B cell (primary cell): ENCODE measurements around the gene ZNF784. TPM values are rescaled to one million over a fixed set of nuclear protein-coding genes. Genes with fewer than 3 reads are reported as not detected.
A peak's percentile ranks its signal among the peaks of the same experiment; 100 is the strongest.

Experiments used
- ATAC-seq: fragments of 200-7000 bp; cut with Tn5 transposase; one replicate; pipeline ENCODE4 v1.10.0; 2021; ENCODE audit warnings: low read depth, mild to moderate bottlenecking, moderate number of reproducible peaks, moderate library complexity
- CTCF ChIA-PET: fragments of 350-600 bp; sonication (Branson Sonifier 250); formaldehyde crosslinking; loops from one replicate; lab custom pipeline; 2021; ENCODE audit warnings: antibody characterized with exemption, inconsistent platforms; lab: Charles Lee
- POLR2A ChIA-PET: fragments of 350-600 bp; sonication (Branson Sonifier 250); formaldehyde crosslinking; loops from one replicate; lab custom pipeline; 2021; ENCODE audit warnings: antibody characterized with exemption; lab: Charles Lee
- DNase-seq: peaks from one replicate; pipeline ENCODE4 v3.0.0; 2013
- H2AFZ ChIP-seq: 2 replicates; pipeline ENCODE4 v1.6.1; 2012; ENCODE audit warnings: mild to moderate bottlenecking, low read depth, low read length; ENCODE audit not compliant: insufficient read depth, poor library complexity, severe bottlenecking
- H3K27ac ChIP-seq, 2 donors: 1 replicate in 1 of 2; 2 replicates in 1 of 2; pipeline ENCODE4 v1.5.1; 2012 to 2013; ENCODE audit warnings: low read length in 2 of 2, mild to moderate bottlenecking in 2 of 2, moderate library complexity in 1 of 2
- H3K27me3 ChIP-seq, 4 experiments: fragments of 200-600 bp in 1 of 4; sonication (generic) in 1 of 4; replicated peaks in 1 of 4; 1 replicate in 2 of 4; 2 replicates in 2 of 4; pipeline versions ENCODE4 v1.6.1 to v1.7.0; 2013 to 2016; ENCODE audit warnings: low read length in 3 of 4, mild to moderate bottlenecking in 2 of 4, mixed read lengths in 1 of 4, moderate library complexity in 1 of 4; ENCODE audit not compliant: insufficient read depth in 4 of 4, control insufficient read depth in 3 of 4; ENCODE audit errors: control extremely low read depth in 1 of 4
- H3K36me3 ChIP-seq, 2 experiments: replicated peaks in 1 of 2; 1 replicate in 1 of 2; 2 replicates in 1 of 2; pipeline versions ENCODE4 v1.6.1 to v1.7.1; 2013; ENCODE audit warnings: low read length in 1 of 2; ENCODE audit not compliant: insufficient read depth in 2 of 2, control insufficient read depth in 1 of 2; ENCODE audit errors: control extremely low read depth in 1 of 2, extremely low read depth in 1 of 2
- H3K4me1 ChIP-seq, 2 donors: fragments of 200-600 bp in 1 of 2; sonication (generic) in 1 of 2; 1 replicate in 1 of 2; 2 replicates in 1 of 2; pipeline versions ENCODE4 v1.5.1 to v1.6.1; 2013 to 2017; ENCODE audit warnings: low read length in 2 of 2; ENCODE audit not compliant: control insufficient read depth in 2 of 2, insufficient read depth in 2 of 2
- H3K4me2 ChIP-seq: replicated peaks from 2 replicates; pipeline ENCODE3; 2012; ENCODE audit warnings: mild to moderate bottlenecking, low read depth, low read length; ENCODE audit not compliant: poor library complexity, severe bottlenecking
- H3K4me3 ChIP-seq, 5 experiments: fragments of 200-600 bp in 1 of 5; sonication (generic) in 1 of 5; 1 replicate in 3 of 5; 2 replicates in 2 of 5; pipeline versions ENCODE4 v1.5.1 to v1.7.0; 2011 to 2016; ENCODE audit warnings: low read length in 4 of 5, mild to moderate bottlenecking in 4 of 5, low read depth in 2 of 5, control low read depth in 1 of 5, moderate library complexity in 1 of 5; ENCODE audit not compliant: insufficient read depth in 1 of 5; ENCODE audit errors: control extremely low read depth in 1 of 5, extremely low read depth in 1 of 5
- H3K79me2 ChIP-seq: fragments of 200-600 bp; sonication (generic); one replicate; pipeline ENCODE4 v1.6.0; 2016; ENCODE audit warnings: low read length; ENCODE audit not compliant: control insufficient read depth, insufficient read depth
- H3K9ac ChIP-seq: fragments of 200-600 bp; sonication (generic); 2 replicates; pipeline ENCODE4 v1.6.1; 2017; ENCODE audit warnings: mild to moderate bottlenecking, low read length, moderate library complexity
- H3K9me3 ChIP-seq, 3 donors: one replicate each; pipeline versions ENCODE4 v1.6.1 to v1.7.1; 2013; ENCODE audit warnings: low read length in 2 of 3; ENCODE audit not compliant: control insufficient read depth in 2 of 3, insufficient read depth in 1 of 3; ENCODE audit errors: control extremely low read depth in 1 of 3
- H4K20me1 ChIP-seq: 2 replicates; pipeline ENCODE4 v1.6.0; 2012; ENCODE audit warnings: mild to moderate bottlenecking, low read length; ENCODE audit not compliant: insufficient read depth, control insufficient read depth, poor library complexity, severe bottlenecking
- H3K27ac Mint-ChIP-seq: one replicate; pipeline ENCODE4 v1.8.0; 2021; ENCODE audit warnings: mixed read lengths
- H3K27me3 Mint-ChIP-seq: one replicate; pipeline ENCODE4 v1.8.0; 2021; ENCODE audit warnings: mixed read lengths
- H3K4me1 Mint-ChIP-seq: one replicate; pipeline ENCODE4 v1.8.0; 2021; ENCODE audit warnings: mixed read lengths
- H3K4me3 Mint-ChIP-seq: one replicate; pipeline ENCODE4 v1.8.0; 2021; ENCODE audit warnings: mixed read lengths
- H3K9me3 Mint-ChIP-seq: one replicate; pipeline ENCODE4 v1.8.0; 2022; ENCODE audit warnings: mixed read lengths; ENCODE audit not compliant: insufficient read depth
- CTCF ChIP-seq: fragments of 200-600 bp; IDR thresholded peaks from one replicate; pipeline ENCODE4 v1.8.0; 2022; ENCODE audit warnings: antibody characterized with exemption, mild to moderate bottlenecking
- WGBS: methylation state at CpG from one replicate; pipeline ENCODE4 v1.1.5; 2013; ENCODE audit warnings: missing lambda C conversion rate; ENCODE audit not compliant: insufficient coverage; 5-methylcytosine and 5-hydroxymethylcytosine counted together
- intact Hi-C: fragments of 100-400 bp; cut with micrococcal nuclease; formaldehyde crosslinking; loops from one replicate; pipeline ENCODE4 v1.10.0; 2022
- polyA plus RNA-seq: library from polyadenylated mRNA; depleted of rRNA; stranded (reverse); fragments of >200 nt; gene quantifications from 2 replicates; pipeline ENCODE4 v1.2.3, GENCODE V29; 2012
- total RNA-seq, 2 donors: library from RNA; stranded (reverse); fragments of 120-200 nt in 1 of 2; gene quantifications; 1 replicate in 1 of 2; 2 replicates in 1 of 2; pipeline versions ENCODE4 v1.2.3 to v1.2.4, GENCODE V29; 2013 to 2022

The ZNF784 gene
- total and polyA plus RNA-seq, 2 donors (not counting 1 experiment from before 2014, with no cell fraction given), result 9.2 to 9.7 TPM

DNA sequence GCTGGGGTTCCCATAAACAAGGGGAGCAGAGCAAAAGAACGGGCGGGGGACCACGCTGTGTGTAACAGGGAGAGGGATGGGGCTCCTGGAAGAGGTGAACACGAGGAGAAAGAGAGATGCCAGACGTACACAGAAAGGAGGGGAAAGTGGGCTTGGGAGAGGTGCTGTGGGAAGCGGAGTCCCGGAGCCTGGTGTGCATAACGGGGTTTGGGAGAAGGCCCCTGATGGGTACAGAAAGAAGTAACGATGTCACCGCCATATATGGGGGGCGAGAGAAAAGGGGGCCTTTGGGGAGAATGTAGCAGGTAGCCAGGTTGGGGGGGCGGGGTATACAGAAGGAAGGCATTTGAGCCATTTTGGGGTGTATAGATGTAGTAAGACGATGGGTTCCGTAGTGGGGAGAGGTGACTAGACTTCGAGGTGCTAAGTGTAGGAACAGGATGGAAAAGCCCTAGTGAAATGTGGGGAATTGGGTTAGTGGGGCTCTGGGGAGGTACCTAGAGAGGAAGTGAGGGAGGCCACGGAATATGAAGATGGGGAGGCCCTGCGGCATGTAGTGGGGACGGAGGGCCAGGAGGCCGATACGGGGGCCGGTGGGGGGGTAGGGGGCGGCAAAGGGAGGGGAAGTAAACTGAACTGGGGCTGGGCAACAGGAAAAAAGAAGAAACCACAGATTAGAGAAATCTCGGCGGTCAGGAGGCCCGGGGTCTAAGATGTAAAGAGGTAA, 17.2 kb upstream of the ZNF784 start:
- Histone ChIP-seq H2AFZ (peak overlapping the region; percentile 53), H3K9me3 (peaks cover 0 to 11% (median 0%) of the 10 kb centered on the region in 3 donors), H3K27ac (peak overlapping the region; percentile 53 to 79), H3K4me2 (peak overlapping the region; percentile 96), H3K27me3 (no peaks in the 10 kb centered on the region), H3K4me1 (peaks cover 27 to 67% of the 10 kb centered on the region in 2 donors), H3K79me2 (peaks cover 35% of the 10 kb centered on the region), H3K36me3 (peaks cover under 1 to 13% of the 10 kb centered on the region in 2 experiments), H4K20me1 (peaks cover 21% of the 10 kb centered on the region), H3K4me3 (peak overlapping the region; percentile 54 to 85 (median 78)), H3K9ac (peak overlapping the region; percentile 77)
- ATAC-seq (peak; percentile 6), DNase-seq (peak; percentile 71)
- H3K27ac Mint-ChIP-seq, result peak overlapping the region; percentile 94
- intact Hi-C loops, result loop anchor here (5.0 kb wide), 3 partner anchors 34 to 234 kb away; partner anchors contain the start of genes EPN1, UBE2S and ZNF865
- H3K27me3 Mint-ChIP-seq, result no peaks in the 10 kb centered on the region
- no peak for TF ChIP-seq CTCF
- 2% methylated on average over 25 of the region's 25 CpGs for WGBS
- CTCF ChIA-PET, result interaction anchor here (1.2 to 1.9 kb wide), 3 partner anchors 9 to 35 kb away, joined by 3 to 22 read pairs (median 4); no protein-coding TSS in a partner anchor
- H3K4me1 Mint-ChIP-seq, result peaks cover 66% of the 10 kb centered on the region
- H3K4me3 Mint-ChIP-seq, result peak overlapping the region; percentile 88
- no peaks in the 10 kb centered on the region for H3K9me3 Mint-ChIP-seq
- POLR2A ChIA-PET, result interaction anchor here (0.6 to 1.9 kb wide), 7 partner anchors 13 to 383 kb away, joined by 3 to 17 read pairs (median 5); partner anchors contain the start of genes FIZ1, PPP6R1, U2AF2 and ZNF524
